GM21360 (cell line): ENCODE data around the gene BRD7.

Experiments
- ATAC-seq: cut with Tn5 transposase; IDR thresholded peaks from one replicate; pipeline ENCODE4 v1.9.1; 2021; ENCODE audit warnings: mild to moderate bottlenecking, moderate library complexity; ENCODE audit not compliant: unreplicated experiment

The BRD7 gene

DNA sequence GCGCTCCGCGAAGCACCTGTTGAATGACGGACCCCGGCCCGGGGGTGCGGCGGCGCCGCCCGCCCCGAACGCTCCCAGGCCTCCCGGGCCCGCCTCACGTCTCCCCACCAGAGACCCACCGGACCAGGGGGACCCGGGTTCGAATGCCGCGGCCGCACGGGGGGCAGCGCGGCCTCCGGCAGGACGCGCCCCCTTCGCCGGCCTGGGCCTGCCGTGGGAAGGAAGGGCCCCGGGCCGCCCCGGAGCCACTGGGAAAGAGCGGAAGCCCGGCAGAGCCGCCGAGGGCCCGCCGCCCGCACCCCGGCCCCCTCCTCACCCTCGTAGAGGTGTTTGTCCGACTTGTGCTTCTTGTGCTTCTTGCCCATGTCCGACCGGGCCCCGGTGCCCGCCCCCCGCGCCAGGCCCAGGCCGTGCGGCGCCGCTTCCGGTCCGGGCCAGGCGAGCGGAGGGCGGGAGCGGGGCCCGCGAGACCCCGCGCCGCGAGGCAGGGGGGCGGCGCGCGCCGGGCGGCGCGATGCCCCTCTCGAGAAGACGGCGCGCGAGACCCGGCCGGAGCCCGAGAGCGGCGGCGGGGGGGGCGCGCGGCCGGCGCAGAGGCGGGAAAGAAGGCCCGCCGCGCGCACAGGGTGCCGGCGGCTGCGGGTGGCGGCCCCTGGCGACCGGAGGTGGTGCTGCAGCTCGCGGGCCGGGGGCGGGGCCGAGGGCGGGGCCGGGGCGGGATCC, at the start of gene BRD7:
Gene BRD7, minus strand, starts transcription at position 579 of the 723 bp plus-strand sequence. Its CDS starts 214 bp downstream, at position 365.
- peak; percentile 64 for ATAC-seq

- ATAC-seq = no peak
Observed at GRCh38 chr16:50416388-50416787, 47.6 kb upstream of the BRD7 start.

GRCh38 chr16:50414152-50414551, 45.4 kb upstream of the BRD7 start:
- no peak for ATAC-seq

GRCh38 chr16:50411034-50411433, 42.2 kb upstream of the BRD7 start:
- ATAC-seq = no peak

DNA sequence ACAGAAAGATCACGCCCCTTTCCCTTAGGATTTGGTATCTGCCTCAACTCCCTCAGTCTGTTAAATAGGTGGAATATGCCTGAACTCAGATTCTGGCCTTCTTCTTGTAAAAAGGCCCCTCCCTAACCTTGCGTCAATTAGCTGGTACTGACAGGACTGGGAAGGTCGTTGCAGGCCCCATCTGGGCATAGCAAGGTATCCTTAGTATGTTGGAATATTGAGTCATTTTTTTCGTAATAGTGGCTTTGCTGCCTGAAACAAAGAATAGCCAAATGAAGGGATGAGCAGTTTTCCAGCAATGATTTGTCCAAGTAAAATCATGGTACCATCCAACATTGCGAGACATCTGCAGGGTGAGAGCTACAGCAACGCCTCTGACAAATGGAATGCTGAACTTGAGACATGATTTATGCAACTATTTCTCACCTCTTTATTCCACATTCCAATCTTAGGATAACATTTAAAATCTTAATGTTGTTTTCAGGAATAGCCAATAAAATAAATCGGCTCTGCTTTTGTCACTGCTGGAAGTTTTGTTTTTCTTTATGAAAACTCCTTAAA, 39.3 kb upstream of the BRD7 start:
- ATAC-seq = no peak

- no peak for ATAC-seq
Observed at GRCh38 chr16:50407351-50407750, 38.6 kb upstream of the BRD7 start.

GRCh38 chr16:50403491-50403890, 34.7 kb upstream of the BRD7 start:
- ATAC-seq = no peak

GRCh38 chr16:50402298-50402895, 33.6 kb upstream of the BRD7 start:
- ATAC-seq = no peak

GRCh38 chr16:50401355-50401754, 32.6 kb upstream of the BRD7 start:
- ATAC-seq = no peak

- no peak for ATAC-seq
Observed at GRCh38 chr16:50400967-50401348, 32.2 kb upstream of the BRD7 start.

DNA sequence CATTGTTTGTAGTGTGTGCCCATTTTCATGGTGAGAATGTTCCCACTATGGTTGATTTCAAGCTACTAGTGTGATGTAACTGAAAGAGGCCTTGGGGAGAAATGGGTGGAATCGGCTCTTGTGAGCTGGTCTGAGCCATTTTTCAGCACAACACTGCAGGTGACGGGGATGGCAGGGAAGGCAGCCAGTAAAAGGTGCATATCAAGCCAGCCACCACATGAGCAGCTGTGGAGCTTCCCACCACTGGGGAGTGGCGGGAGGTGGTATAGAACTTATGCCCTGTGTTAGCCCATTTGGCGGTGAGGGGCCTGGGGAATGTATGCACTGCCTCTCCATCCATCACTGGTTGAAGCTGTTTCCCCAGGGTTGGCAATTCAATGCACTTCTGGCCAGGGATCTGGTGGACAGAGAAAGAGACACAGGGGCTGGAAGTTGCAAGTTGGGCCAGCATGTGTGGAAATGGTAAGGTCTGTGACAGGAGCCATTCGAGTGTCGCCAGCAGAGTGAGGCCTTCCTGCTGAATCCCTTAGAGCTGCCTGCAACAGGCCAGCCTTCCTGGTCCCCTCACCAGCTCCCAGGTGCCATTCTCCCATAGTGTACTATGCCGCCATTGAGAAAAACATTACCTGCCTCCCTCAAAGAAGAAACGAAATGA, 31.7 kb upstream of the BRD7 start:
- ATAC-seq = no peak

DNA sequence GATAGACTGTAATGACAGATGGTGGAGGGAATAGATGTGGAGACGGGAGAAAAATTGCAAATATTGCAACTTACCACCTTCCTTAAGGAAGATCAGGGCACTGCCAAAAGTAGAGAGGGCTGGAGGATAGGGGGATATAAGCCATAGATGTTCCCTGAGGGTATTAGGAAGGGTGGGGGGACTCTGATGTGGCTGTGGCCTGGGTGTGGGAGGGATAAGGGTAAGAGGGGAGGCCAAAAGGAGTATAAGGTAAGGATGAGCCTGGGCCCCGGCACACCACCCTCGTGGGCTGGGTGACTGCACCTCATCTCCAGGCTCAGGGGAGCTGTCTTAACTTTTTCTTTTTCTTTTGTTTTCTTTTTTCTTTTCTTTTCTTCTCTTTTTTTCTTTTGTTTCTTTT, 30.6 kb upstream of the BRD7 start:
- ATAC-seq = no peak

DNA sequence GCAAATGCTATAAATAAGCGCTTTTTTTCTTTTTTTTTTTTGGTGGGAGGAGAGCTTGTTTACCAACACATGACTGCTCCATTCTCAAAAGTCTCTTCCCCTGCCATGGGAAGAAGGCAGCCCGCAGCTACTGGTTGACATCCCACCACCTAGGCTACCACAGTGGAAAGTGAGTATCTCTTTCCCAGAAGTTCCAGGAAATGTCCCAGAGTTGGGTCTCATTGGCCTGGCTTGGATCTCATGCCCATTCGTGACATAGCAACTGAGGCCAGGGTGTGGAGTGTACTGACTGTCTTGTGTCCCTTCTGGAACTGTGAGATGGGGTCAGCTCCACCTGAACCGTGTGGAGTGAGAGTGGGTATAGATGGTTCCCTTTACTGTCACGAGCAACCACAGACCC, 29.5 kb upstream of the BRD7 start:
- ATAC-seq = no peak

- ATAC-seq = no peak
Observed at GRCh38 chr16:50396761-50397535, 28.2 kb upstream of the BRD7 start.

- no peak for ATAC-seq
Observed at GRCh38 chr16:50395763-50396710, 27.2 kb upstream of the BRD7 start.

- no peak for ATAC-seq
Observed at GRCh38 chr16:50393858-50394802, 25.3 kb upstream of the BRD7 start.

GRCh38 chr16:50393416-50393815, 24.6 kb upstream of the BRD7 start:
- no peak for ATAC-seq

DNA sequence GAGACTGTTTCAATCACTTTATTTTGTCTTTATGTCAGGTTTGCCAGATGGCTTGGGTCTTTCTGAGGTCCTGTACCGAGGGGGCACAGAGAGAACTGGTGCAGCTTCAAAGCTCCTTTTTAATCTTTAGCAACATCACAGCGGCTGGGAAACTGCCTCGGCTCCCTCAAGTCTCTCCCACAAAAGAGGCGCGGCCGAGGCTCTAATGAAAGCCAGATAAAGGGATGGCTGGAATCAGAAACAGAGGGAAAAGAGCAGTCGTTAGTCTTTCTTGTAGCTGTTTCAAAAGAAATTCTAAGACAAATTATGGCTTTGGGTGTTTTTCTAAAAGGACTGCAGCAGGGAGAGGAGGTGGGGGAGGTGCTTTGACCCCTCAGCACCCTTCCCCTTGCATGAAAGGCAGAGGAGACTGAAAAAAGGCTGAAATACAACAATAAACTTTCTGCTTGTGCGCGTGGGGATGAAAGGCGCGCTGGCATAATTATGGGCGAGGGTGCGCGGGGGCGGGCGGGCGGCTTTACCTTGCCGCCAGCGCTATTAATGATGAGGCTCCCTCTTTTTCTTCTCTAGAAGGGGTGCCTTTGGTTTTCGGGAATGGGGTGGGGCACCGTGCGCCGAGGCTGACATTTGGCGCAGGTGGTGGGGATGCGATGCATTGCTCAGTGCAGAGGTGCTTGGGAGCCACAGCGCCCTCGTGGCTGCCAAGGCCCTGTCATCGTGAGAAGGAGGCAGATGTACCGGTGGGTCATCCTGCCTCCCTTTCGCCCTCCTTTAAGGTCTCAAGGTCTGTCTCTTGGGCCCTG, 22.3 kb upstream of the BRD7 start:
- no peak for ATAC-seq
